Lower lobe of right lung (tissue), 2 donors: Measurements from ENCODE around the gene HHIPL1. TPM values are rescaled to one million over a fixed set of nuclear protein-coding genes. Genes with fewer than 3 reads are reported as not detected.

Source experiments
- ATAC-seq, 2 donors: fragments of 200-7000 bp; cut with Tn5 transposase; one replicate each; pipeline ENCODE4 v1.9.1; 2020 to 2022; ENCODE audit warnings: mild to moderate bottlenecking in 2 of 2, moderate library complexity in 2 of 2
- DNase-seq: peaks from one replicate; pipeline ENCODE4 v3.0.0-alpha.2; 2020
- H3K27ac ChIP-seq: fragments of 200-600 bp; one replicate; pipeline ENCODE4 v1.8.0; 2022
- H3K27me3 ChIP-seq: fragments of 200-600 bp; one replicate; pipeline ENCODE4 v1.8.0; 2022; ENCODE audit warnings: low read depth
- H3K36me3 ChIP-seq: fragments of 200-600 bp; one replicate; pipeline ENCODE4 v1.8.0; 2022; ENCODE audit warnings: mild to moderate bottlenecking
- H3K4me1 ChIP-seq: fragments of 200-600 bp; one replicate; pipeline ENCODE4 v1.8.0; 2022
- H3K4me3 ChIP-seq: fragments of 200-600 bp; one replicate; pipeline ENCODE4 v1.8.0; 2022; ENCODE audit warnings: mild to moderate bottlenecking
- H3K9me3 ChIP-seq: fragments of 200-600 bp; one replicate; pipeline ENCODE4 v1.8.0; 2022
- intact Hi-C: fragments of 100-400 bp; cut with DNase I; formaldehyde crosslinking; loops from one replicate; pipeline ENCODE4 v1.11.0; 2022
- total RNA-seq: library from RNA; stranded (reverse); fragmentation: NEBNext Ultra II Directional; extraction: Animal tissue kit (Norgen Biotek cat#: 25700); gene quantifications from one replicate; pipeline ENCODE4 v1.2.1, GENCODE V29; 2021
- TF ChIP-seq, protein P1 (sequence below): fragments of 200-600 bp; IDR thresholded peaks from one replicate; pipeline ENCODE4 v1.8.0; 2022; ENCODE audit warnings: antibody characterized with exemption, mild to moderate bottlenecking
- donor health status: DM: no; HTN: yes; CAD: no; lungs with severe emphysema.

HHIPL1 gene
- total RNA-seq, 1 donor from 2014 or later, result 1.6 TPM

DNA sequence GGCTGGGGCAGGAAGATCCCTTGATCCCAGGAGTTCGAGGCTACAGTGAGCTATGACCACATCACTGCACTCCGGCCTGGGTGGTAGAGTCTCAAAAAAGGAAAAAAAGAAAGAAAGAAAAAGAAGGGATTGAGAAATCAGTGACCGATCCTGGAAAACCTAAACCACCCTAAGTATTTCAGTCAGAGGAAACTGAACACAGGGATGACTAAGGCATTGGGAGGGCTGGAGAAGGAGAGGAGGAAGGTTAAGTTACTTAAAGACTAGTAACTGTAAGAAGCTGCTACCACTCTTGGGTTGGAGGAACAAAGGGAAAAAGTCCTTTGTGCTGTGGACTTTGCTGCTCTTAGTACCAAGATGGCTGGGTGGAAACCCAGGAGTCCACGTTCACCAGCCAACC lies 10.6 kb downstream of the HHIPL1 start:
- no peak for DNase-seq
- no peak for ATAC-seq
- Histone ChIP-seq H3K4me1 (peaks cover 5% of the 10 kb centered on the region), H3K9me3 (no peaks in the 10 kb centered on the region), H3K27me3 (peaks cover 28% of the 10 kb centered on the region), H3K27ac (no peak overlapping the region), H3K36me3 (no peaks in the 10 kb centered on the region), H3K4me3 (no peak overlapping the region)
- intact Hi-C loops, result no loop called here
- TF ChIP-seq, protein P1, sequence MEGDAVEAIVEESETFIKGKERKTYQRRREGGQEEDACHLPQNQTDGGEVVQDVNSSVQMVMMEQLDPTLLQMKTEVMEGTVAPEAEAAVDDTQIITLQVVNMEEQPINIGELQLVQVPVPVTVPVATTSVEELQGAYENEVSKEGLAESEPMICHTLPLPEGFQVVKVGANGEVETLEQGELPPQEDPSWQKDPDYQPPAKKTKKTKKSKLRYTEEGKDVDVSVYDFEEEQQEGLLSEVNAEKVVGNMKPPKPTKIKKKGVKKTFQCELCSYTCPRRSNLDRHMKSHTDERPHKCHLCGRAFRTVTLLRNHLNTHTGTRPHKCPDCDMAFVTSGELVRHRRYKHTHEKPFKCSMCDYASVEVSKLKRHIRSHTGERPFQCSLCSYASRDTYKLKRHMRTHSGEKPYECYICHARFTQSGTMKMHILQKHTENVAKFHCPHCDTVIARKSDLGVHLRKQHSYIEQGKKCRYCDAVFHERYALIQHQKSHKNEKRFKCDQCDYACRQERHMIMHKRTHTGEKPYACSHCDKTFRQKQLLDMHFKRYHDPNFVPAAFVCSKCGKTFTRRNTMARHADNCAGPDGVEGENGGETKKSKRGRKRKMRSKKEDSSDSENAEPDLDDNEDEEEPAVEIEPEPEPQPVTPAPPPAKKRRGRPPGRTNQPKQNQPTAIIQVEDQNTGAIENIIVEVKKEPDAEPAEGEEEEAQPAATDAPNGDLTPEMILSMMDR, result no peak

DNA sequence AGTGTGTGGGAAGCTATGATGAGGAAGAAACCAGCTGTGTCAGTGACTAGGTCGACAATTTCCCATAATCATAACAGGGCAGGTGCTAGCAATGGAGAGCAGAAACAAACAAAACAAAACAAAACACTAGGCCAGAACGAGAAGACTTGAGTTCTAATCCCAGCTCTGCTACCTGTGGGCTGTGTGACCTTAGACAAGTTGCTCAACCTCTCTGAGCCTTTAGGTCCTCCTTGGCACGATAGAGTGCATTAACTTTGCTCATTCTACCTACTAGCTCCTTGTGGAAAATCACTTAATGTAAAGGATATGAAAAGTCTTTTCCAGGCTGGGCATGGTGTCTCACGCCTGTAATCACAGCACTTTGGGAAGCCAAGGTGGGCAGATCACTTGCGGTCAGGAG lies 11.2 kb downstream of the HHIPL1 start:
- Histone ChIP-seq H3K27me3 (peaks cover 32% of the 10 kb centered on the region), H3K36me3 (no peaks in the 10 kb centered on the region), H3K9me3 (no peaks in the 10 kb centered on the region), H3K4me1 (peaks cover 5% of the 10 kb centered on the region), H3K27ac (no peak overlapping the region), H3K4me3 (no peak overlapping the region)
- DNase-seq (no peak), ATAC-seq (no peak)
- TF ChIP-seq, protein P1, result no peak
- intact Hi-C loops, result no loop called here

DNA sequence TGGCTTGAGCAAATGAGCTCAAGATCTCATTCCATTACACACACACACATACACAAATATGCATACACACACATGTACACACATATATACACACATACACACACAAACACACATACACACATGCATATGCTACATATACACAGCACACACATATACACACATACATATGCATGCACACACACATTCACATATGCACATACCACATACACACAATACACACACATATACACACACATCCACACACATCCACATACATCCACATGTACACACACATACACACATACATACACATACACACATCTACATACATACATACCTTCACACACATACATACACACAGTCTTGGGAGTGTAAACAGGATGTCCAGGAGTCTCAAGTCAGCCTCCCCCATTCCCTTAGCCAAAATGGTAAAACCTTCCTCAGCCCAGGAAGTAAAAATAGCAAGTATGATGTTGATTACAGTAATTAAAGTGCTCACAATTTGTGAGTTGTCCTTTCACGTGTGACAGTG lies 12.8 kb downstream of the HHIPL1 start:
- ATAC-seq (no peak), DNase-seq (no peak)
- Histone ChIP-seq H3K27me3 (peaks cover 41% of the 10 kb centered on the region), H3K9me3 (no peaks in the 10 kb centered on the region), H3K27ac (no peak overlapping the region), H3K4me3 (no peak overlapping the region), H3K4me1 (peaks cover 5% of the 10 kb centered on the region), H3K36me3 (no peaks in the 10 kb centered on the region)
- TF ChIP-seq, protein P1, result no peak
- intact Hi-C loops, result no loop called here

DNA sequence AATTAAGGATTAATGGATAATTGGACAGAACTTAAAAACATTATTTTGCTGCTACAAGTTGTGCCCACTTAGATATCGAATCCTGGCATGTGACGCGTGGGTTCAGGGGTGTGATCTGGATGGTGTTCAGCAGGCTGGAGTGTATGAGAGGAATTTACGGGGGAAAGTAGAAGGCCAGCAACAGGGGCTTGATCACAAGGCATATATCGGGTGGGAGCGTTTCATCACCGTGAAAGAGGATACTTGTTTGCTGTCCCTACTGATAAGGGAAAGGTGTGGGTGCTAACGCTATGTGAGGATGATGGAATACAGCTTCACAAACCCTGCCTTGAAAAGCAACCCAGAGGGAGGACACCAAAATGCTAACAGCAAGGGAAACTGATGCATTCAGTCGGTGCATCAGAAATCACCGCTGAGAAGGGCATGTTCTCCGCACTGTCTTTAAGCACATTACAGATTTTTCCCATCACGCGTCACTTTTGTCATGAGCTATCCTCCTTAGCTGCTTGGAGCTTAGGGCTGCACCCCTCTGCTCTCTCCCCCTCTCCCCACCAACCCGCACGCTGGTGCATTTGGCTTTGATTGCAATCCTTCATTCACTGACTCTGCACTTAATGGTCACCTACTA lies 13.4 kb downstream of the HHIPL1 start:
- Histone ChIP-seq H3K4me3 (no peak overlapping the region), H3K36me3 (no peaks in the 10 kb centered on the region), H3K27me3 (peaks cover 41% of the 10 kb centered on the region), H3K4me1 (peaks cover 5% of the 10 kb centered on the region), H3K9me3 (no peaks in the 10 kb centered on the region), H3K27ac (no peak overlapping the region)
- TF ChIP-seq, protein P1, result no peak
- ATAC-seq (no peak), DNase-seq (no peak)
- intact Hi-C loops, result no loop called here

DNA sequence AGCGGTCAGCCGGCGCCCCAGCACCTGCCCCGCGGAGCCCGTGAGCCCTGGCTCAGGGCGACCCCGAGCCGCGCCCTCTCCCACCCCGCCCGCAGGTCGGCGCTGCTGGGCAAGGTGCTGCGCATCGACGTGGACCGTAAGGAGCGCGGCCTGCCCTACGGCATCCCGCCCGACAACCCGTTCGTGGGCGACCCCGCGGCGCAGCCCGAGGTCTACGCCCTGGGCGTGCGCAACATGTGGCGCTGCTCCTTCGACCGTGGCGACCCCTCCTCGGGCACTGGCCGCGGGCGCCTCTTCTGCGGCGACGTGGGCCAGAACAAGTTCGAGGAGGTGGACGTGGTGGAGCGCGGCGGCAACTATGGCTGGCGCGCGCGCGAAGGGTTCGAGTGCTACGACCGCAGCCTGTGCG lies 14.4 kb downstream of the HHIPL1 start:
- no peak overlapping the region for H3K27ac ChIP-seq
- H3K27me3 ChIP-seq, result peaks cover 41% of the 10 kb centered on the region
- H3K9me3 ChIP-seq, result no peaks in the 10 kb centered on the region
- no peak overlapping the region for H3K4me3 ChIP-seq
- peaks cover 5% of the 10 kb centered on the region for H3K4me1 ChIP-seq
- intact Hi-C loops, result no loop called here
- TF ChIP-seq, protein P1, result peak; percentile 32
- H3K36me3 ChIP-seq, result no peaks in the 10 kb centered on the region
- ATAC-seq (peak; percentile 57 to 73), DNase-seq (no peak)
